Measurements from ENCODE around the gene ARF3. TPM values are rescaled to one million over a fixed set of nuclear protein-coding genes. Genes with fewer than 3 reads are reported as not detected.
A peak's percentile ranks its signal among the peaks of the same experiment; 100 is the strongest.

Gene ARF3
- total RNA-seq, 1 experiment from 2014 or later = 256 TPM

DNA sequence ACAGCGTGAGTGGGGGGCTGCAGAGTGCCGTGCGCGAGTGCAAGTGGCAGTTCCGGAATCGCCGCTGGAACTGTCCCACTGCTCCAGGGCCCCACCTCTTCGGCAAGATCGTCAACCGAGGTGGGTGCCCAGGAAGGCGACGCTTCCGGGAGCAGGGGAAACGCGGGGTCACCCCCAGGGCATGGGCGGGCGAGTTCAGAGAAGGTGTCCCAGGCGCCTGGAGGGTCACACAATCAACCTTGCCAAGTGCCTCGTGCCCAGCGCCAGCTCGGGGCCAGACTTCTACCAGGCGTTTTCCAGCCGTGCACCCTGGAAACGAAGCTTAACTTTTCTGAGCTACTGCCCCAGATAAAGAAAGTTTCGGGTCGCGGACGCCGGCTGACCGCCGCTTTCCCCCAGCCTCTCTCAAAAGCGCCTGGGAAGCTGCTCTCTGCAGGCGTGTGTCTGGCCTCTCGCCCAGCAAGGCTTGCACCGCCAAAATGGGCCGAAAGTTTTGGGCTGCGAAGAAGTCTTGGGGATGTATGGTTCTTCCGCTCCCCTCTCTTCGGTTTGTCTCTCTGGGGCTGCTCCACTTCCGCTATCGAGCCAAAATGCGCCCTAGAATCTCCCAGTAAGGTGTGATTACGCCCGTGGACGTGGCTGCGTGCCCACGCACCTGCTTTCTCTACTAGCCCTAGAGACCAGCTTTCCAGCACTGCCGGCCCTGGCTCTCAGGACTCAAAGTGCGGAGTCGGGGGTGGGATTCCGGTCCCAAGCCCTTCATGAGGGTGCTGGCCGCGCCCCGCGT is 22.5 kb upstream of the ARF3 start:
- Mint-ChIP-seq H3K9me3 (no peaks in the 10 kb centered on the region), H3K27me3 (ENCODE audit: low read depth) (peaks cover 100% of the 10 kb centered on the region), H3K36me3 (no peaks in the 10 kb centered on the region), H3K27ac (no peak overlapping the region), H3K4me3 (peak overlapping the region; percentile 68), H3K4me1 (peaks cover 31% of the 10 kb centered on the region)
- DNase-seq (ENCODE audit: low spot score) = peak; percentile 31
- CTCF ChIA-PET = interaction anchor here (0.6 to 10.3 kb wide), 29 partner anchors 8 to 316 kb away, joined by 3 to 237 read pairs (median 6); partner anchors contain the start of genes ARF3, DDN, DDX23 and DHH
- TF ChIP-seq HMGXB4 (CRISPR knock-in tag; IDR thresholded peaks at IDR 0.05) = 0 out of 2 replicates have a peak, but pooled peaks have one; percentile 18
- TF ChIP-seq, protein P1, sequence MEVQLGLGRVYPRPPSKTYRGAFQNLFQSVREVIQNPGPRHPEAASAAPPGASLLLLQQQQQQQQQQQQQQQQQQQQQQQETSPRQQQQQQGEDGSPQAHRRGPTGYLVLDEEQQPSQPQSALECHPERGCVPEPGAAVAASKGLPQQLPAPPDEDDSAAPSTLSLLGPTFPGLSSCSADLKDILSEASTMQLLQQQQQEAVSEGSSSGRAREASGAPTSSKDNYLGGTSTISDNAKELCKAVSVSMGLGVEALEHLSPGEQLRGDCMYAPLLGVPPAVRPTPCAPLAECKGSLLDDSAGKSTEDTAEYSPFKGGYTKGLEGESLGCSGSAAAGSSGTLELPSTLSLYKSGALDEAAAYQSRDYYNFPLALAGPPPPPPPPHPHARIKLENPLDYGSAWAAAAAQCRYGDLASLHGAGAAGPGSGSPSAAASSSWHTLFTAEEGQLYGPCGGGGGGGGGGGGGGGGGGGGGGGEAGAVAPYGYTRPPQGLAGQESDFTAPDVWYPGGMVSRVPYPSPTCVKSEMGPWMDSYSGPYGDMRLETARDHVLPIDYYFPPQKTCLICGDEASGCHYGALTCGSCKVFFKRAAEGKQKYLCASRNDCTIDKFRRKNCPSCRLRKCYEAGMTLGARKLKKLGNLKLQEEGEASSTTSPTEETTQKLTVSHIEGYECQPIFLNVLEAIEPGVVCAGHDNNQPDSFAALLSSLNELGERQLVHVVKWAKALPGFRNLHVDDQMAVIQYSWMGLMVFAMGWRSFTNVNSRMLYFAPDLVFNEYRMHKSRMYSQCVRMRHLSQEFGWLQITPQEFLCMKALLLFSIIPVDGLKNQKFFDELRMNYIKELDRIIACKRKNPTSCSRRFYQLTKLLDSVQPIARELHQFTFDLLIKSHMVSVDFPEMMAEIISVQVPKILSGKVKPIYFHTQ (CRISPR knock-in tag; IDR thresholded peaks at IDR 0.05) = no peak
- POLR2A ChIA-PET = interaction anchor here (0.7 to 1.3 kb wide), 4 partner anchors 15 to 114 kb away, joined by 3 to 4 read pairs (median 3); partner anchors contain the start of genes ARF3 and RND1
- no peak for ATAC-seq

- ATAC-seq (no peak), DNase-seq (ENCODE audit: low spot score) (no peak)
- no peaks in the 10 kb centered on the region for H3K9me3 Mint-ChIP-seq
- ChIA-PET CTCF (interaction anchor here (0.5 to 10.3 kb wide), 31 partner anchors 9 to 626 kb away, joined by 3 to 237 read pairs (median 5); partner anchors contain the start of genes ARF3, CACNB3, DDN and DDX23), POLR2A (interaction anchor here (0.6 to 0.8 kb wide), 2 partner anchors 22 to 115 kb away, joined by 3 read pairs; partner anchors contain the start of gene ARF3)
- no peaks in the 10 kb centered on the region for H3K36me3 Mint-ChIP-seq
- peaks cover 100% of the 10 kb centered on the region for H3K27me3 Mint-ChIP-seq (ENCODE audit: low read depth)
- no peak overlapping the region for H3K27ac Mint-ChIP-seq
- no peak for TF ChIP-seq FOXK1 (CRISPR knock-in tag; IDR thresholded peaks at IDR 0.05)
- 0 out of 2 replicates have a peak, but pooled peaks have one; percentile 19 for TF ChIP-seq HMGXB4 (CRISPR knock-in tag; IDR thresholded peaks at IDR 0.05)
- TF ChIP-seq FOXP1 (CRISPR knock-in tag; IDR thresholded peaks at IDR 0.05; ENCODE audit: borderline replicate concordance) = peak; percentile 20; the same call in 1 of the 2 replicates
- H3K4me3 Mint-ChIP-seq = peak overlapping the region; percentile 68
- peaks cover 31% of the 10 kb centered on the region for H3K4me1 Mint-ChIP-seq
Measured at GRCh38 chr12:48978741-48979601, 21.7 kb upstream of the ARF3 start.

DNA sequence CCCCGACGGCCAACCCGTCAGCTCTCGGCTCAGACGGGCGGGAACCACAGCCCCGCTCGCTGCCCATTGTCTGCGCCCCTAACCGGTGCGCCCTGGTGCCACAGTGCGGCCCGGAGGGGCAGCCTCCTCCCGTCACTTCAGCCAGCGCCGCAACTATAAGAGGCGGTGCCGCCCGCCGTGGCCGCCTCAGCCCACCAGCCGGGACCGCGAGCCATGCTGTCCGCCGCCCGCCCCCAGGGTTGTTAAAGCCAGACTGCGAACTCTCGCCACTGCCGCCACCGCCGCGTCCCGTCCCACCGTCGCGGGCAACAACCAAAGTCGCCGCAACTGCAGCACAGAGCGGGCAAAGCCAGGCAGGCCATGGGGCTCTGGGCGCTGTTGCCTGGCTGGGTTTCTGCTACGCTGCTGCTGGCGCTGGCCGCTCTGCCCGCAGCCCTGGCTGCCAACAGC is 21.0 kb upstream of the ARF3 start, which contains the start of gene WNT1:
WNT1 (plus strand) TSS at position 32 of the 450 bp plus-strand sequence; CDS start at position 361, 329 bp downstream.
- Mint-ChIP-seq H3K27ac (no peak within 1 kb of the TSS), H3K27me3 (ENCODE audit: low read depth) (peaks cover 100% of the 10 kb centered on the region), H3K4me1 (peaks cover 31% of the 10 kb centered on the region), H3K4me3 (peak within 1 kb of the TSS; percentile 68), H3K36me3 (no peaks in the 10 kb centered on the region), H3K9me3 (no peaks in the 10 kb centered on the region)
- CTCF ChIA-PET = interaction anchor here (0.5 to 10.3 kb wide), 29 partner anchors 9 to 627 kb away, joined by 3 to 237 read pairs (median 3); partner anchors contain the start of genes ARF3, CACNB3, DDN and DDX23
- ATAC-seq = peak; percentile 12
- POLR2A ChIA-PET = interaction anchor here (0.6 kb wide), 1 partner anchor 116 kb away, joined by 3 read pairs; no protein-coding TSS in a partner anchor
- peak; percentile 33 for DNase-seq (ENCODE audit: low spot score)
- TF ChIP-seq, protein P2, sequence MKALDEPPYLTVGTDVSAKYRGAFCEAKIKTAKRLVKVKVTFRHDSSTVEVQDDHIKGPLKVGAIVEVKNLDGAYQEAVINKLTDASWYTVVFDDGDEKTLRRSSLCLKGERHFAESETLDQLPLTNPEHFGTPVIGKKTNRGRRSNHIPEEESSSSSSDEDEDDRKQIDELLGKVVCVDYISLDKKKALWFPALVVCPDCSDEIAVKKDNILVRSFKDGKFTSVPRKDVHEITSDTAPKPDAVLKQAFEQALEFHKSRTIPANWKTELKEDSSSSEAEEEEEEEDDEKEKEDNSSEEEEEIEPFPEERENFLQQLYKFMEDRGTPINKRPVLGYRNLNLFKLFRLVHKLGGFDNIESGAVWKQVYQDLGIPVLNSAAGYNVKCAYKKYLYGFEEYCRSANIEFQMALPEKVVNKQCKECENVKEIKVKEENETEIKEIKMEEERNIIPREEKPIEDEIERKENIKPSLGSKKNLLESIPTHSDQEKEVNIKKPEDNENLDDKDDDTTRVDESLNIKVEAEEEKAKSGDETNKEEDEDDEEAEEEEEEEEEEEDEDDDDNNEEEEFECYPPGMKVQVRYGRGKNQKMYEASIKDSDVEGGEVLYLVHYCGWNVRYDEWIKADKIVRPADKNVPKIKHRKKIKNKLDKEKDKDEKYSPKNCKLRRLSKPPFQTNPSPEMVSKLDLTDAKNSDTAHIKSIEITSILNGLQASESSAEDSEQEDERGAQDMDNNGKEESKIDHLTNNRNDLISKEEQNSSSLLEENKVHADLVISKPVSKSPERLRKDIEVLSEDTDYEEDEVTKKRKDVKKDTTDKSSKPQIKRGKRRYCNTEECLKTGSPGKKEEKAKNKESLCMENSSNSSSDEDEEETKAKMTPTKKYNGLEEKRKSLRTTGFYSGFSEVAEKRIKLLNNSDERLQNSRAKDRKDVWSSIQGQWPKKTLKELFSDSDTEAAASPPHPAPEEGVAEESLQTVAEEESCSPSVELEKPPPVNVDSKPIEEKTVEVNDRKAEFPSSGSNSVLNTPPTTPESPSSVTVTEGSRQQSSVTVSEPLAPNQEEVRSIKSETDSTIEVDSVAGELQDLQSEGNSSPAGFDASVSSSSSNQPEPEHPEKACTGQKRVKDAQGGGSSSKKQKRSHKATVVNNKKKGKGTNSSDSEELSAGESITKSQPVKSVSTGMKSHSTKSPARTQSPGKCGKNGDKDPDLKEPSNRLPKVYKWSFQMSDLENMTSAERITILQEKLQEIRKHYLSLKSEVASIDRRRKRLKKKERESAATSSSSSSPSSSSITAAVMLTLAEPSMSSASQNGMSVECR (CRISPR knock-in tag; IDR thresholded peaks at IDR 0.05; ENCODE audit: borderline replicate concordance) = no peak
- TF ChIP-seq SP1 (CRISPR knock-in tag; conservative IDR thresholded peaks at IDR 0.05) (0 out of 2 replicates have a peak, but pooled peaks have one; percentile 0), HMGA2 (CRISPR knock-in tag; IDR thresholded peaks at IDR 0.05) (no peak), NFE2L1 (CRISPR knock-in tag; IDR thresholded peaks at IDR 0.05) (no peak), ETV6 (CRISPR knock-in tag; IDR thresholded peaks at IDR 0.05) (0 out of 2 replicates have a peak, but pooled peaks have one; percentile 5), NR2C2 (CRISPR knock-in tag; IDR thresholded peaks at IDR 0.05) (no peak)
- TF ChIP-seq, protein P3, sequence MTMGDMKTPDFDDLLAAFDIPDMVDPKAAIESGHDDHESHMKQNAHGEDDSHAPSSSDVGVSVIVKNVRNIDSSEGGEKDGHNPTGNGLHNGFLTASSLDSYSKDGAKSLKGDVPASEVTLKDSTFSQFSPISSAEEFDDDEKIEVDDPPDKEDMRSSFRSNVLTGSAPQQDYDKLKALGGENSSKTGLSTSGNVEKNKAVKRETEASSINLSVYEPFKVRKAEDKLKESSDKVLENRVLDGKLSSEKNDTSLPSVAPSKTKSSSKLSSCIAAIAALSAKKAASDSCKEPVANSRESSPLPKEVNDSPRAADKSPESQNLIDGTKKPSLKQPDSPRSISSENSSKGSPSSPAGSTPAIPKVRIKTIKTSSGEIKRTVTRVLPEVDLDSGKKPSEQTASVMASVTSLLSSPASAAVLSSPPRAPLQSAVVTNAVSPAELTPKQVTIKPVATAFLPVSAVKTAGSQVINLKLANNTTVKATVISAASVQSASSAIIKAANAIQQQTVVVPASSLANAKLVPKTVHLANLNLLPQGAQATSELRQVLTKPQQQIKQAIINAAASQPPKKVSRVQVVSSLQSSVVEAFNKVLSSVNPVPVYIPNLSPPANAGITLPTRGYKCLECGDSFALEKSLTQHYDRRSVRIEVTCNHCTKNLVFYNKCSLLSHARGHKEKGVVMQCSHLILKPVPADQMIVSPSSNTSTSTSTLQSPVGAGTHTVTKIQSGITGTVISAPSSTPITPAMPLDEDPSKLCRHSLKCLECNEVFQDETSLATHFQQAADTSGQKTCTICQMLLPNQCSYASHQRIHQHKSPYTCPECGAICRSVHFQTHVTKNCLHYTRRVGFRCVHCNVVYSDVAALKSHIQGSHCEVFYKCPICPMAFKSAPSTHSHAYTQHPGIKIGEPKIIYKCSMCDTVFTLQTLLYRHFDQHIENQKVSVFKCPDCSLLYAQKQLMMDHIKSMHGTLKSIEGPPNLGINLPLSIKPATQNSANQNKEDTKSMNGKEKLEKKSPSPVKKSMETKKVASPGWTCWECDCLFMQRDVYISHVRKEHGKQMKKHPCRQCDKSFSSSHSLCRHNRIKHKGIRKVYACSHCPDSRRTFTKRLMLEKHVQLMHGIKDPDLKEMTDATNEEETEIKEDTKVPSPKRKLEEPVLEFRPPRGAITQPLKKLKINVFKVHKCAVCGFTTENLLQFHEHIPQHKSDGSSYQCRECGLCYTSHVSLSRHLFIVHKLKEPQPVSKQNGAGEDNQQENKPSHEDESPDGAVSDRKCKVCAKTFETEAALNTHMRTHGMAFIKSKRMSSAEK (CRISPR knock-in tag; IDR thresholded peaks at IDR 0.05; ENCODE audit: borderline replicate concordance) = no peak

Measured in WTC11 (cell line).